PC-3 (cell line): Measurements from ENCODE around the gene FAT4.

Source experiments
- EZH2 ChIP-seq: fragments of 300-600 bp; sonication (generic); IDR thresholded peaks from one replicate; pipeline ENCODE4 v1.6.1; 2017; ENCODE audit warnings: antibody characterized with exemption, mild to moderate bottlenecking, low read length; ENCODE audit not compliant: unreplicated experiment
- EZH2phosphoT487 ChIP-seq: fragments of 300-600 bp; sonication (generic); IDR thresholded peaks from 2 replicates; pipeline ENCODE4 v1.6.1; 2018; ENCODE audit warnings: mild to moderate bottlenecking, antibody characterized with exemption, low read length, borderline replicate concordance
- TF ChIP-seq, protein P1 (sequence below): fragments of 300-600 bp; sonication (generic); conservative IDR thresholded peaks from 2 replicates; pipeline ENCODE4 v1.5.1; 2017; ENCODE audit warnings: antibody characterized with exemption, low read depth, mild to moderate bottlenecking, low read length

DNA sequence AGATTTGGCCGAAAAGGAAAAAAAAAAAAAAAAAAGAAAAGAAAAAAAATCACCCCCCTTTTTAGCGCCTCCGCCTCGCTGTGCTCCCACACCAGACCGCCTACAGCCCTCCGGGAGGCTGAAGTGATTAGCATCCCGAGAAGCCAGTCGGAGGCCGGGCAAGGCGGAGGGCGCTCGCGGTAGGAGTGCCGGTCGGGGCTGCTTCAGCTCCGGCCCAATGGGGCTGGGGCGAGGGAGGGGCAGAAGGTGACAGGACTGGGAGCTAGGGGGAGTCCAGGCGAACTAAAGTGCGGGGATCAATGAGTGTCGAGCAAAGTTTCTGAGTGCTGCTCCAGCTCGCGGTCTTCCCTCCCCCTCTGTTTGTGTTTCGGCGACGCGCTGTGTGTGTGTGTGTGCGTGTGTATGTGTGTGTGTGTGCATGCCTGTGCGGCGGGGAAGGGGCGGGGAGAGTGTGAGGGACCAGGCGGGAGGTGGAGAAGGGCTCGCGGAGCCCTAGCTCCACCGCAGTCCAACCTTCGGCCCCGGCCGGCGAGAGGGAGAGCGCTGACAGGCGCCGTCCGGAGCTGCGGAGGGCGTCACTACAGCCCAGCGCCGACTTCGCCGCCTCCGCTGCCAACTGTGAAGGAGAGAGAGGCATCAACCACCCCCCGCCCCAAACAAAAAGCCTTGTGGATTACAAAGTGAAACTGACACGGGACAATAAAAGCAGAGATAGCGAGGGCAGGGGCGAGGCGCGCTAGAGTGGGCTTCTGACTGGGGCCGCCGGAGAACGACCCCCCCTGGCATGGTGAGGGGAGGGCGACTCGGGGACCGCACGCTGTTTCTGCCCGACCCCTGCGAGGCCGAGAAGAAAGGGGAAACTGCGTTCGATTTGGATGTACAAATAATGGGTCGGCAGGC is at the start of gene FAT4:
- TF ChIP-seq EZH2phosphoT487 (no peak), EZH2 (no peak)
- TF ChIP-seq, protein P1, sequence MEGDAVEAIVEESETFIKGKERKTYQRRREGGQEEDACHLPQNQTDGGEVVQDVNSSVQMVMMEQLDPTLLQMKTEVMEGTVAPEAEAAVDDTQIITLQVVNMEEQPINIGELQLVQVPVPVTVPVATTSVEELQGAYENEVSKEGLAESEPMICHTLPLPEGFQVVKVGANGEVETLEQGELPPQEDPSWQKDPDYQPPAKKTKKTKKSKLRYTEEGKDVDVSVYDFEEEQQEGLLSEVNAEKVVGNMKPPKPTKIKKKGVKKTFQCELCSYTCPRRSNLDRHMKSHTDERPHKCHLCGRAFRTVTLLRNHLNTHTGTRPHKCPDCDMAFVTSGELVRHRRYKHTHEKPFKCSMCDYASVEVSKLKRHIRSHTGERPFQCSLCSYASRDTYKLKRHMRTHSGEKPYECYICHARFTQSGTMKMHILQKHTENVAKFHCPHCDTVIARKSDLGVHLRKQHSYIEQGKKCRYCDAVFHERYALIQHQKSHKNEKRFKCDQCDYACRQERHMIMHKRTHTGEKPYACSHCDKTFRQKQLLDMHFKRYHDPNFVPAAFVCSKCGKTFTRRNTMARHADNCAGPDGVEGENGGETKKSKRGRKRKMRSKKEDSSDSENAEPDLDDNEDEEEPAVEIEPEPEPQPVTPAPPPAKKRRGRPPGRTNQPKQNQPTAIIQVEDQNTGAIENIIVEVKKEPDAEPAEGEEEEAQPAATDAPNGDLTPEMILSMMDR = no peak
